GM23248 (cell line): ENCODE results near the gene ANP32B.

Source experiments
- EZH2 ChIP-seq: fragments of 200-600 bp; sonication (generic); IDR thresholded peaks from 2 replicates; pipeline ENCODE4 v1.6.1; 2018; ENCODE audit warnings: antibody characterized with exemption, mild to moderate bottlenecking; ENCODE audit not compliant: insufficient read depth, poor library complexity, severe bottlenecking
- EZH2phosphoT487 ChIP-seq: fragments of 200-600 bp; sonication (generic); IDR thresholded peaks from 2 replicates; pipeline ENCODE4 v1.6.1; 2018; ENCODE audit warnings: antibody characterized with exemption, moderate library complexity, mild to moderate bottlenecking, low read depth; ENCODE audit not compliant: insufficient read depth

- no peak for TF ChIP-seq EZH2
- no peak for TF ChIP-seq EZH2phosphoT487
These were observed 33.1 kb downstream of the ANP32B start for GRCh38 chr9:98016137-98016680.
